ENCODE measurements around the gene MSL3.

DNA sequence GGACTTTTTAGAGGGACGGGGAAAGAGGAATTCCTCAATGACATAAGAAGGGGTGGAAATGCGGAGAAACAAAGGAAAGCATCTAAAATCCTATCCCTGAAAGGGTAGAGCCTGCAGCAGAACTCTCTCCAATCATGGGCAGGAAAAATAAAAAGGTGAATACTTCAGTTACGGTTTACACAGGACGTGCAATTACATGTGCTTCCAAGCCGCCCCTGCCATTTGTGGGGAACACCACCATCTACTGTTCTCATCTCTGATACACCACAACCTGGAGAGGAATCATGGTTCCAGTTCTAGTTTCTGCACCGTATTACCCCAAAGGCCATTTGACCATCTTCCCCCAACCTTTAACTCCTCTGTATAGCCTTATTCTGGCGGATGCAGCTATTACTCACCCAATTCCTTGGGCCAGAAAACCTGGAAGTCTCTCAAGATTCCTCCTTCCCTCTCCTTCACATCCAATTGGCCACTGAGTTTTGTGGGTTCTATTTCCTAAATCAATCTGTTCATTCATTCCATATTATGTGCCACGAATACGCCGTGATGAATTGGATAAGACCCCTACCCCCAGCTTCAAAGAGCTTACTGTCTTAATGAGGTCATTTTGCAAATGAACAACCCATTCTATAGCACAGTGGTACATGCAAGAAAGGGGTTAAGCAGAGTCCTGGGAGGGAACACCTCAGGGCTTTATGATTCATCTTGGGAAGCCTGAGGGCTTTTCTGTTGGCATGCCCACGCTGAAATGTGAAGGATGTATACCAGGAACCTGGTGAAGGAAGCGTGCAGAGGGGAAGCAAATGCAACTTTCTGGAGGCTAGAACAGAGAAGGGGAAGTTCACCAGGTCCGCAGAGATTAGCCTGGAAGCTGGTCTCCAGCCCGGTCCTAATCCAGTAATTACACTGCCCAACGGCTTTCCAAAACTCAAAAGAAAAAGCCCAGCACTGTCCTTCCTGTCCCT is 1.4 kb upstream of the MSL3 start:
- no peak for TF ChIP-seq TEAD4 (IDR thresholded peaks at IDR 0.05; ENCODE audit: low read depth, low read length)
- no peak for TF ChIP-seq EZH2 (IDR thresholded peaks at IDR 0.05; ENCODE audit: low read depth, low read length, severe bottlenecking)
- TF ChIP-seq, protein P1, sequence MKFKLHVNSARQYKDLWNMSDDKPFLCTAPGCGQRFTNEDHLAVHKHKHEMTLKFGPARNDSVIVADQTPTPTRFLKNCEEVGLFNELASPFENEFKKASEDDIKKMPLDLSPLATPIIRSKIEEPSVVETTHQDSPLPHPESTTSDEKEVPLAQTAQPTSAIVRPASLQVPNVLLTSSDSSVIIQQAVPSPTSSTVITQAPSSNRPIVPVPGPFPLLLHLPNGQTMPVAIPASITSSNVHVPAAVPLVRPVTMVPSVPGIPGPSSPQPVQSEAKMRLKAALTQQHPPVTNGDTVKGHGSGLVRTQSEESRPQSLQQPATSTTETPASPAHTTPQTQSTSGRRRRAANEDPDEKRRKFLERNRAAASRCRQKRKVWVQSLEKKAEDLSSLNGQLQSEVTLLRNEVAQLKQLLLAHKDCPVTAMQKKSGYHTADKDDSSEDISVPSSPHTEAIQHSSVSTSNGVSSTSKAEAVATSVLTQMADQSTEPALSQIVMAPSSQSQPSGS (IDR thresholded peaks at IDR 0.05; ENCODE audit: low read length) = no peak
- TF ChIP-seq, protein P2, sequence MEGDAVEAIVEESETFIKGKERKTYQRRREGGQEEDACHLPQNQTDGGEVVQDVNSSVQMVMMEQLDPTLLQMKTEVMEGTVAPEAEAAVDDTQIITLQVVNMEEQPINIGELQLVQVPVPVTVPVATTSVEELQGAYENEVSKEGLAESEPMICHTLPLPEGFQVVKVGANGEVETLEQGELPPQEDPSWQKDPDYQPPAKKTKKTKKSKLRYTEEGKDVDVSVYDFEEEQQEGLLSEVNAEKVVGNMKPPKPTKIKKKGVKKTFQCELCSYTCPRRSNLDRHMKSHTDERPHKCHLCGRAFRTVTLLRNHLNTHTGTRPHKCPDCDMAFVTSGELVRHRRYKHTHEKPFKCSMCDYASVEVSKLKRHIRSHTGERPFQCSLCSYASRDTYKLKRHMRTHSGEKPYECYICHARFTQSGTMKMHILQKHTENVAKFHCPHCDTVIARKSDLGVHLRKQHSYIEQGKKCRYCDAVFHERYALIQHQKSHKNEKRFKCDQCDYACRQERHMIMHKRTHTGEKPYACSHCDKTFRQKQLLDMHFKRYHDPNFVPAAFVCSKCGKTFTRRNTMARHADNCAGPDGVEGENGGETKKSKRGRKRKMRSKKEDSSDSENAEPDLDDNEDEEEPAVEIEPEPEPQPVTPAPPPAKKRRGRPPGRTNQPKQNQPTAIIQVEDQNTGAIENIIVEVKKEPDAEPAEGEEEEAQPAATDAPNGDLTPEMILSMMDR (IDR thresholded peaks at IDR 0.05; ENCODE audit: control extremely low read depth in 1 of 3, insufficient read depth in 1 of 3, low read depth in 1 of 3, low read length in 3 of 3) = no peak
- TF ChIP-seq SRF (IDR thresholded peaks at IDR 0.05; ENCODE audit: low read depth, low read length) = no peak
- TF ChIP-seq YY1 (IDR thresholded peaks at IDR 0.05; ENCODE audit: low read depth, low read length) = no peak
- TF ChIP-seq EP300 (IDR thresholded peaks at IDR 0.05; ENCODE audit: borderline replicate concordance in 1 of 2, low read depth in 2 of 2, low read length in 2 of 2) = no peak
- TF ChIP-seq ZNF274 (IDR thresholded peaks at IDR 0.05; ENCODE audit: borderline replicate concordance, extremely low read depth, low read length) = no peak
- no peak for TF ChIP-seq POLR2A (IDR thresholded peaks at IDR 0.05; ENCODE audit: control extremely low read depth in 1 of 2, low read depth in 2 of 2, low read length in 2 of 2)
- no peak for TF ChIP-seq POLR2AphosphoS5 (IDR thresholded peaks at IDR 0.05; ENCODE audit: low read depth, low read length)
- TF ChIP-seq SIN3A (conservative IDR thresholded peaks at IDR 0.05 in 1 of 2, IDR thresholded peaks at IDR 0.05 in 1 of 2; ENCODE audit: low read depth in 1 of 2, low read length in 2 of 2) = no peak
- no peak for TF ChIP-seq TAF1 (IDR thresholded peaks at IDR 0.05; ENCODE audit: low read depth, low read length)
- no peak for TF ChIP-seq BACH1 (IDR thresholded peaks at IDR 0.05; ENCODE audit: low read length)
- TF ChIP-seq, protein P3, sequence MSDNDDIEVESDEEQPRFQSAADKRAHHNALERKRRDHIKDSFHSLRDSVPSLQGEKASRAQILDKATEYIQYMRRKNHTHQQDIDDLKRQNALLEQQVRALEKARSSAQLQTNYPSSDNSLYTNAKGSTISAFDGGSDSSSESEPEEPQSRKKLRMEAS (IDR thresholded peaks at IDR 0.05) = no peak

All from H1 (cell line).